SK-N-SH (cell line): ENCODE measurements around the gene IGSF9. TPM values are rescaled to one million over a fixed set of nuclear protein-coding genes. Genes with fewer than 3 reads are reported as not detected.

ENCODE experiments used
- CTCF ChIA-PET: fragments of 300-600, 350-600 bp; formaldehyde crosslinking; extraction: SDS; loops from one replicate; lab custom pipeline; 2021; lab: Yijun Ruan, JAX
- POLR2A ChIA-PET: fragments of 350-600 bp; sonication (Branson Sonifier 250); formaldehyde crosslinking; extraction: SDS; loops from one replicate; lab custom pipeline; 2020; ENCODE audit warnings: antibody characterized with exemption, inconsistent platforms; lab: Yijun Ruan, JAX
- DNase-seq: peaks from one replicate; pipeline ENCODE4 v3.0.0; 2012
- H2AFZ ChIP-seq: fragments of 200-600 bp; sonication (generic); 2 replicates; pipeline ENCODE4 v1.8.1; 2016; ENCODE audit warnings: antibody characterized with exemption, mild to moderate bottlenecking, low read depth
- H3F3A ChIP-seq: fragments of 200-600 bp; sonication (generic); replicated peaks from 2 replicates; pipeline ENCODE3; 2016; ENCODE audit warnings: antibody characterized with exemption, mild to moderate bottlenecking; ENCODE audit not compliant: insufficient read depth
- H3K27ac ChIP-seq, 2 experiments: fragments of 200-500 bp in 1 of 2; fragments of 200-600 bp in 1 of 2; sonication (Bioruptor generic) in 1 of 2; sonication (generic), shearing (Covaris generic) in 1 of 2; 2 replicates each; pipeline versions ENCODE4 v1.5.1 to v1.6.1; 2014 to 2016; ENCODE audit warnings: low read depth in 2 of 2, inconsistent platforms in 1 of 2, low read length in 1 of 2, mild to moderate bottlenecking in 1 of 2, mixed read lengths in 1 of 2
- H3K27me3 ChIP-seq: fragments of 200-600 bp; sonication (generic), shearing (Covaris generic); 2 replicates; pipeline ENCODE4 v1.6.1; 2016; ENCODE audit warnings: mixed run types; ENCODE audit not compliant: insufficient read depth
- H3K36me3 ChIP-seq, 2 experiments: fragments of 200-500 bp in 1 of 2; fragments of 200-600 bp in 1 of 2; sonication (Bioruptor generic) in 1 of 2; sonication (generic) in 1 of 2; replicated peaks in 1 of 2; 2 replicates each; pipeline versions ENCODE3 to v1.5.1; 2014 to 2016; ENCODE audit warnings: low read length in 1 of 2, mild to moderate bottlenecking in 1 of 2; ENCODE audit not compliant: insufficient read depth in 2 of 2, control insufficient read depth in 1 of 2
- H3K4me1 ChIP-seq, 2 experiments: fragments of 200-500 bp in 1 of 2; fragments of 200-600 bp in 1 of 2; sonication (Bioruptor generic) in 1 of 2; sonication (generic), shearing (Covaris generic) in 1 of 2; 2 replicates each; pipeline versions ENCODE4 v1.5.1 to v1.6.1; 2014 to 2016; ENCODE audit warnings: low read depth in 1 of 2, low read length in 1 of 2, mixed run types in 1 of 2; ENCODE audit not compliant: insufficient read depth in 2 of 2, control insufficient read depth in 1 of 2
- H3K4me2 ChIP-seq: fragments of 200-600 bp; sonication (generic), shearing (Covaris generic); 2 replicates; pipeline ENCODE4 v1.6.1; 2017; ENCODE audit warnings: mixed run types
- H3K4me3 ChIP-seq, 2 experiments: fragments of 200-500 bp in 1 of 2; fragments of 200-600 bp in 1 of 2; sonication (Bioruptor generic) in 1 of 2; sonication (generic), shearing (Covaris generic) in 1 of 2; 2 replicates each; pipeline versions ENCODE4 v1.5.1 to v1.8.1; 2014 to 2016; ENCODE audit warnings: low read depth in 2 of 2, inconsistent platforms in 1 of 2, low read length in 1 of 2, mild to moderate bottlenecking in 1 of 2, mixed read lengths in 1 of 2, moderate library complexity in 1 of 2
- H3K79me2 ChIP-seq: fragments of 200-600 bp; sonication (generic); 2 replicates; pipeline ENCODE4 v1.8.1; 2017; ENCODE audit warnings: mild to moderate bottlenecking; ENCODE audit not compliant: insufficient read depth
- H3K9ac ChIP-seq: fragments of 200-600 bp; sonication (generic); 2 replicates; pipeline ENCODE4 v1.6.1; 2017; ENCODE audit warnings: mixed run types
- H3K9me2 ChIP-seq: fragments of 200-600 bp; sonication (generic); 2 replicates; pipeline ENCODE4 v1.6.1; 2017; ENCODE audit warnings: mixed run types
- H3K9me3 ChIP-seq: fragments of 200-600 bp; sonication (generic); 2 replicates; pipeline ENCODE4 v1.6.1; 2017; ENCODE audit warnings: mixed run types, mild to moderate bottlenecking, moderate library complexity
- H4K20me1 ChIP-seq: fragments of 200-600 bp; sonication (generic); 2 replicates; pipeline ENCODE4 v1.6.1; 2017; ENCODE audit warnings: mild to moderate bottlenecking, mixed run types; ENCODE audit not compliant: insufficient read depth
- GATA2 ChIP-seq: sonication (generic); formaldehyde crosslinking; IDR thresholded peaks from 2 replicates; pipeline ENCODE4 v1.5.0; 2020; ENCODE audit warnings: mild to moderate bottlenecking, missing genetic modification reagents
- NFIC ChIP-seq: IDR thresholded peaks from 2 replicates; pipeline ENCODE4 v1.4.0; 2012; ENCODE audit warnings: borderline replicate concordance
- POLR2AphosphoS5 ChIP-seq: IDR thresholded peaks from 2 replicates; pipeline ENCODE4 v1.6.1; 2012; ENCODE audit warnings: low read depth, low read length
- RAD21 ChIP-seq: IDR thresholded peaks from 2 replicates; pipeline ENCODE4 v1.6.1; 2012; ENCODE audit warnings: mild to moderate bottlenecking, low read length
- SIN3A ChIP-seq: IDR thresholded peaks from 2 replicates; pipeline ENCODE4 v1.6.1; 2012; ENCODE audit warnings: low read depth, mild to moderate bottlenecking, low read length, moderate library complexity, borderline replicate concordance
- TAF1 ChIP-seq: IDR thresholded peaks from 2 replicates; pipeline ENCODE4 v1.6.1; 2012; ENCODE audit warnings: low read depth, mild to moderate bottlenecking, low read length, moderate library complexity, borderline replicate concordance
- TCF12 ChIP-seq: IDR thresholded peaks from 2 replicates; pipeline ENCODE4 v1.4.0; 2012
- TEAD4 ChIP-seq: IDR thresholded peaks from 2 replicates; pipeline ENCODE4 v1.4.0; 2012; ENCODE audit warnings: mild to moderate bottlenecking, borderline replicate concordance; ENCODE audit not compliant: insufficient read depth
- WGBS: methylation state at CpG from one replicate; pipeline ENCODE4 v1.1.6; 2017; ENCODE audit warnings: low lambda C conversion rate; 5-methylcytosine and 5-hydroxymethylcytosine counted together
- polyA plus RNA-seq, 3 experiments: library from polyadenylated mRNA; depleted of rRNA; stranded (reverse); fragments of >200 nt; gene quantifications; 2 replicates each; pipeline ENCODE4 v1.2.3, GENCODE V29; 2012
- TF ChIP-seq, protein P1 (sequence below): IDR thresholded peaks from 2 replicates; pipeline ENCODE4 v1.4.0; 2012; ENCODE audit warnings: low read depth, borderline replicate concordance
- TF ChIP-seq, protein P2 (sequence below): IDR thresholded peaks from 2 replicates; pipeline ENCODE4 v1.6.1; 2012; ENCODE audit warnings: mild to moderate bottlenecking, low read depth, low read length, moderate library complexity
- TF ChIP-seq, protein P3 (sequence below): IDR thresholded peaks from 2 replicates; pipeline ENCODE4 v1.4.0; 2012; ENCODE audit warnings: low read depth

Gene IGSF9
- polyA plus RNA-seq, 1 of the 3 experiments (the other 2 are of a cell fraction) = 2.4 TPM

DNA sequence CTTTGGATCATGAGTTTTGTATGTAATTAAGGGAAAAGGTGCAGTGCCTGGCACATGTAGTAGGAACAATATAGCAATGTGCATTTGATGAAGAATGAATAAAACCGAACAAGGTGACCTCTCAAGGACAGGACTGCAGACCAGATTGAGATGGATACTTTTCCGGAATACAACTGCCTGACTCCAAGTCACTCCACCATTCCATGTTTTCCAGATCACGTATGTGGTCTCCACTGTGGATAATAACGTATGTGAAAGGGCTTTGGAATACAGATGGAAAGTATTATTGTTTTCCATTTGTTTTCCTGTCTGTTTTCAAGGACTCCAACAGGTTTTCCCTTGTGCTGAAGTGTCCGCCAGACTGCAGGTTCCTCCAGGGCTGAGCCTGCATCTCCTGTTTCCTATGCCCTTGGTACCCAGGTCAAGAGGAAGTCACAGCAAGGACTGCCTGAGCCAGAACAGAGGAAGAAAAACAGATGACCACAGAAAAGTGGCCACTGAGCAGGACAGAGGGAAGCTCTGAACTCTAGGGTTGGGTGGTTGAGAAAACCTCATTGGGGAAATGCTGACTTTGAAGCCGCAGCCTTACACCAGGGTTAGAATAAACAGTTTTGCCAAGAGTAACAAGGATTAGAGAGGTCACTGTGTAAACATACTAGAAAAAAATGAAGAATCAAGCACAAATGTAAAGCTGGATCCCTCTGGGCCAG is 49.4 kb downstream of the IGSF9 start:
- Histone ChIP-seq H3K9me2 (no peaks in the 10 kb centered on the region), H3K4me3 (no peak overlapping the region), H4K20me1 (no peaks in the 10 kb centered on the region), H3K9me3 (no peaks in the 10 kb centered on the region), H3K4me1 (peaks cover 0 to 11% of the 10 kb centered on the region in 2 experiments; a peak in 1 of 4 replicates), H2AFZ (no peak overlapping the region), H3K4me2 (peak overlapping the region; percentile 31; the same call in 1 of the 2 replicates), H3K9ac (no peak overlapping the region), H3F3A (no peaks in the 10 kb centered on the region), H3K36me3 (no peaks in the 10 kb centered on the region), H3K79me2 (no peaks in the 10 kb centered on the region), H3K27me3 (no peaks in the 10 kb centered on the region), H3K27ac (peak overlapping the region in 1 of 2 experiments; percentile 36; a peak in 1 of 4 replicates)
- 78% methylated on average over 6 of the region's 6 CpGs for WGBS
- TF ChIP-seq, protein P1, sequence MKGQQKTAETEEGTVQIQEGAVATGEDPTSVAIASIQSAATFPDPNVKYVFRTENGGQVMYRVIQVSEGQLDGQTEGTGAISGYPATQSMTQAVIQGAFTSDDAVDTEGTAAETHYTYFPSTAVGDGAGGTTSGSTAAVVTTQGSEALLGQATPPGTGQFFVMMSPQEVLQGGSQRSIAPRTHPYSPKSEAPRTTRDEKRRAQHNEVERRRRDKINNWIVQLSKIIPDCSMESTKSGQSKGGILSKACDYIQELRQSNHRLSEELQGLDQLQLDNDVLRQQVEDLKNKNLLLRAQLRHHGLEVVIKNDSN = no peak
- TF ChIP-seq GATA2 (CRISPR knock-in tag) = no peak
- TF ChIP-seq TEAD4 = no peak
- no peak for TF ChIP-seq POLR2AphosphoS5
- TF ChIP-seq RAD21 = no peak
- TF ChIP-seq, protein P2, sequence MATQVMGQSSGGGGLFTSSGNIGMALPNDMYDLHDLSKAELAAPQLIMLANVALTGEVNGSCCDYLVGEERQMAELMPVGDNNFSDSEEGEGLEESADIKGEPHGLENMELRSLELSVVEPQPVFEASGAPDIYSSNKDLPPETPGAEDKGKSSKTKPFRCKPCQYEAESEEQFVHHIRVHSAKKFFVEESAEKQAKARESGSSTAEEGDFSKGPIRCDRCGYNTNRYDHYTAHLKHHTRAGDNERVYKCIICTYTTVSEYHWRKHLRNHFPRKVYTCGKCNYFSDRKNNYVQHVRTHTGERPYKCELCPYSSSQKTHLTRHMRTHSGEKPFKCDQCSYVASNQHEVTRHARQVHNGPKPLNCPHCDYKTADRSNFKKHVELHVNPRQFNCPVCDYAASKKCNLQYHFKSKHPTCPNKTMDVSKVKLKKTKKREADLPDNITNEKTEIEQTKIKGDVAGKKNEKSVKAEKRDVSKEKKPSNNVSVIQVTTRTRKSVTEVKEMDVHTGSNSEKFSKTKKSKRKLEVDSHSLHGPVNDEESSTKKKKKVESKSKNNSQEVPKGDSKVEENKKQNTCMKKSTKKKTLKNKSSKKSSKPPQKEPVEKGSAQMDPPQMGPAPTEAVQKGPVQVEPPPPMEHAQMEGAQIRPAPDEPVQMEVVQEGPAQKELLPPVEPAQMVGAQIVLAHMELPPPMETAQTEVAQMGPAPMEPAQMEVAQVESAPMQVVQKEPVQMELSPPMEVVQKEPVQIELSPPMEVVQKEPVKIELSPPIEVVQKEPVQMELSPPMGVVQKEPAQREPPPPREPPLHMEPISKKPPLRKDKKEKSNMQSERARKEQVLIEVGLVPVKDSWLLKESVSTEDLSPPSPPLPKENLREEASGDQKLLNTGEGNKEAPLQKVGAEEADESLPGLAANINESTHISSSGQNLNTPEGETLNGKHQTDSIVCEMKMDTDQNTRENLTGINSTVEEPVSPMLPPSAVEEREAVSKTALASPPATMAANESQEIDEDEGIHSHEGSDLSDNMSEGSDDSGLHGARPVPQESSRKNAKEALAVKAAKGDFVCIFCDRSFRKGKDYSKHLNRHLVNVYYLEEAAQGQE = no peak
- ChIA-PET CTCF (interaction anchor here (0.6 to 14.6 kb wide), 5 partner anchors 49 to 119 kb away, joined by 3 to 533 read pairs (median 6); partner anchors contain the start of genes DUSP23, FCRL6 and IGSF9), POLR2A (no interaction called here)
- DNase-seq = no peak

DNA sequence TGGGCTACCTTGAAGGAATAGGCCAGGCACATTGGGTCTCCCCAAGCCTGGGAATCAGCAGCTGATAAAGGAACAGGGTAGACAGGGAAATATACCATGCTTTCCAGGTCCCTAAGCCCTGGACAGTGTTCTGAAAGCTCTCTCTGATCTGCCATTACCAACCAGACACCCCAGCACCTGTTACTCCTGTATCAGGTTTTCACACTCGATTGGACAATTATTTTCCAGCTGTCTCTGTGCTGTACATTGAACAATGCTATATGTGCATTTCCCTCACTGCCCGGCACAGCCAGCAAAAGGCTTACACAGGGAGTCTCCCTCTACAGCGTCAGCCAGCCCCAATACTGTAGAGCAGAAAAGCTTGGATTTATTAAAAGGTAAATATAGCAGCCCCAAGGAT is 50.1 kb downstream of the IGSF9 start:
- no peaks in the 10 kb centered on the region for H3K79me2 ChIP-seq
- no peak overlapping the region for H2AFZ ChIP-seq
- no peaks in the 10 kb centered on the region for H3K9me3 ChIP-seq
- peaks cover 1% of the 10 kb centered on the region for H3F3A ChIP-seq
- ChIA-PET CTCF (interaction anchor here (0.6 to 14.6 kb wide), 8 partner anchors 8 to 125 kb away, joined by 3 to 533 read pairs (median 4); partner anchors contain the start of genes DUSP23, FCRL6 and IGSF9), POLR2A (no interaction called here)
- no peaks in the 10 kb centered on the region for H3K27me3 ChIP-seq
- 45% methylated on average over 3 of the region's 3 CpGs for WGBS
- no peaks in the 10 kb centered on the region for H3K9me2 ChIP-seq
- H3K4me1 ChIP-seq = peaks cover 1 to 16% of the 10 kb centered on the region in 2 experiments
- TF ChIP-seq TAF1 (no peak), RAD21 (no peak), TCF12 (no peak), NFIC (no peak), TEAD4 (no peak), SIN3A (no peak)
- TF ChIP-seq, protein P2 = no peak
- TF ChIP-seq, protein P3, sequence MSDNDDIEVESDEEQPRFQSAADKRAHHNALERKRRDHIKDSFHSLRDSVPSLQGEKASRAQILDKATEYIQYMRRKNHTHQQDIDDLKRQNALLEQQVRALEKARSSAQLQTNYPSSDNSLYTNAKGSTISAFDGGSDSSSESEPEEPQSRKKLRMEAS = no peak
- no peaks in the 10 kb centered on the region for H4K20me1 ChIP-seq
- no peak for DNase-seq
- H3K9ac ChIP-seq = no peak overlapping the region
- no peak overlapping the region for H3K27ac ChIP-seq
- H3K4me2 ChIP-seq = no peak overlapping the region
- H3K36me3 ChIP-seq = no peaks in the 10 kb centered on the region
- no peak overlapping the region for H3K4me3 ChIP-seq
